ENCODE measurements around the gene STK4.

STK4 gene

GRCh38 chr20:45115829-45116228, 149.5 kb downstream of the STK4 start:
- DNase-seq = no peak

DNA sequence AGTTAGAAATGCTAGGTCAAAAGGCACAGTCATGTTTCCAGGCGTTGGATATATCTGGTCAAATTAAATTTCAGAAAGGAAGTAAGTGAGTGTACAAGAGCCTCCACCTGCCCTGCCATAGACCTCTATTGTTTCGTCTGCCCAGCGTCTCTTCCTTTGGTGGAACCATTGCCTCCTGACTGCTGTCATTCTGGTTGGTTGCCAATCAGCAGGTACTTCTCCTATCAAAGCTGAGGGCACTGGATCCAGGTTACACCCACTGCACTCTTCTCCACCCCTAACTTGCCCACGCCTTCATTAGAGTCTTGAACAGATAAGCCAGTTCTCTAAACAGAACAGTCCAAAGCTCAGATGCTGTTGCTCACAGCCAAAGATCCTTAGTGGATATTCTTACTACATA, 151.3 kb downstream of the STK4 start:
- DNase-seq = no peak

DNA sequence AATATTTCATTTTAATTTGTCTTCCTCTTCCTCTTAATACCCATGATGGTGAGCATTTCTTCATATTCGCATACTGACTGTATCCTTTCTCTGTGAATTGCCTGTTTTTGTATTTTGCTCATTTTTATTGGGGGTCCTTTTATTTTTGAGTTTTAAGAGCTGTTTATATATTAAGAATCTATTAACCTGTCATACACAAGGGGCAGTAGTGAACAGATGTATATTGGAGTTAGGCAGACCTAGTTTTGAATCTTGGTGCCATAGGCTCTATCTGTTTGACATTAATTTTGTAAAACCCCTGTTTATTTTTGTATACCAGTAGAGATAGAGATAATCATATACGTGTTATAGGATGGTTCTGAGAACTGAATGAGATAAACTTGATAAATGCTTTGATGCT, 151.7 kb downstream of the STK4 start:
- no peak for DNase-seq

DNA sequence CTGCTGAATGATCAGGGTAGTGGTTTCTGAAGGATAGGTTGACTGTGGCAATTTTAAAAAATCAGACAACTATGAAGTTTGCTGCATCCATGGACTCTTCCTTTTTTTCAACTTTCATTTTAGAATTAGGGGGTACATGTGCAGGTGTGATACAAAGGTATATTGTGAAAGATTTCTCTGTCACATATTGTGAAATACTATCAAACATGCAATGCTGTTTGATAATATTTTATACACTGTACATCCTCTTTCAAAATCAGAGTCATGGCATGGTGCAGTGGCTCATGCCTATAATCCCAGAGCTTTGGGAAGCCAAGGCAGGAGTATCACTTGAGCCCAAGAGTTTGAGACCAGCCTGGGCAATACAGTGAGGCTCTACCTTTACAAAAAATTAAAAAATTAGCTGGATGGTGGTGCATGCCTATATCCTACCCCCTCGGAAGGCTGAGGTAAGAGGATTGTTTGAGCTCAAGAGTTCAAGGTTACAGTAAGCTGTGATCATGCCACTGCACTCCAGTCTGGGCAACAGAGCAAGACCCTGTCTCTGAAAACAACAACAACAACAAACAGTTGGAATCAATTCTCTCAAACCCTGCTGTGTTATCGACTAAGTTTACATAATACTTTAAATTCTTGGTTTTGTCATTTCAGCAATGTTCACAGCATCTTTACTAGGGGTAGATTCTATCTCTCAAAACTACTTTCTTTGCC, 153.4 kb downstream of the STK4 start:
- DNase-seq = no peak

- no peak for DNase-seq
Measured at GRCh38 chr20:45121388-45121787, 155.1 kb downstream of the STK4 start.

- DNase-seq = no peak
Measured at GRCh38 chr20:45124365-45124764, 158.1 kb downstream of the STK4 start, which contains the start of gene WFDC12. Gene WFDC12, minus strand, starts transcription at chr20:45124465. Its CDS starts 18 bp downstream, at chr20:45124447.

DNA sequence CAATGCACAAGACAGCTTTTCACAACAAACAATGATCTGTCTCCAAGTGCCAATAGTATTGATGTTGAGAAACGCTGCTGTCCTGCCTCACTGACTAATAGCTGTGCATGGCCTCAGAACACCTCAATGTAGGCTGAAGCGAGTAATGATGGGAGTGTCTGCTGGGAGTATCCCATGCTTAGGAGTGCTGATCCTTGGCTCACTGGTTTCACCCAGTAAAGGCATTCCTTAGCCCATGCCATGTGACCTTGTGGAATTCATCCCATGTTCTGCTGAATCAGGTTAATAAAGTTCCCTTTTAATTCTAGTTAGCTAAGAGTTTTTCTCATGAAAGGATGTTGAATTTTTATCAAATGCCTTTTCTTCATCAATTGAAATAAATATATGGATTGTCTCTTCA, 161.8 kb downstream of the STK4 start:
- DNase-seq = no peak

All from activated CD8-positive, alpha-beta memory T cell treated with anti-CD3 and anti-CD28 coated beads, Interleukin-2, amount 50 U/mL, for 4 hours (primary cell).